Mesenchymal stem cell (in vitro differentiated cells and primary cell): ENCODE measurements around the gene DPCD.
A peak's percentile ranks its signal among the peaks of the same experiment; 100 is the strongest.

Experiments used
- DNase-seq: peaks from one replicate; pipeline ENCODE4 v3.0.0-alpha.2; 2013
- H2AFZ ChIP-seq: one replicate; pipeline ENCODE4 v1.6.1; 2013; ENCODE audit warnings: low read depth, mild to moderate bottlenecking, control low read depth, inconsistent platforms, low read length, moderate library complexity
- H2AK5ac ChIP-seq: 2 replicates; pipeline ENCODE4 v1.6.1; 2013; ENCODE audit warnings: low read length, moderate library complexity, mild to moderate bottlenecking, inconsistent platforms; ENCODE audit not compliant: severe bottlenecking
- H2BK120ac ChIP-seq: one replicate; pipeline ENCODE4 v1.6.1; 2013; ENCODE audit warnings: low read depth, mild to moderate bottlenecking, inconsistent platforms, low read length, moderate library complexity
- H2BK12ac ChIP-seq, 2 experiments: one replicate each; pipeline ENCODE4 v1.6.1; 2013; ENCODE audit warnings: inconsistent platforms in 2 of 2, low read length in 2 of 2, mild to moderate bottlenecking in 2 of 2, moderate library complexity in 2 of 2, control low read depth in 1 of 2
- H2BK15ac ChIP-seq: one replicate; pipeline ENCODE4 v1.6.1; 2013; ENCODE audit warnings: mild to moderate bottlenecking, low read depth, inconsistent platforms; ENCODE audit not compliant: poor library complexity, severe bottlenecking
- H2BK5ac ChIP-seq: 2 replicates; pipeline ENCODE4 v1.6.1; 2013; ENCODE audit warnings: low read depth, mild to moderate bottlenecking, low read length, control low read depth, inconsistent platforms; ENCODE audit not compliant: poor library complexity, severe bottlenecking
- H3K14ac ChIP-seq, 2 experiments: one replicate each; pipeline ENCODE4 v1.6.1; 2013; ENCODE audit warnings: inconsistent platforms in 2 of 2, low read length in 2 of 2, control low read depth in 1 of 2, mild to moderate bottlenecking in 1 of 2, moderate library complexity in 1 of 2
- H3K18ac ChIP-seq, 2 experiments: one replicate each; pipeline ENCODE4 v1.6.1; 2013; ENCODE audit warnings: inconsistent platforms in 2 of 2, low read length in 2 of 2, control low read depth in 1 of 2, low read depth in 1 of 2, mild to moderate bottlenecking in 1 of 2
- H3K23ac ChIP-seq, 2 experiments: one replicate each; pipeline ENCODE4 v1.6.1; 2013; ENCODE audit warnings: inconsistent platforms in 2 of 2, low read length in 2 of 2, mild to moderate bottlenecking in 2 of 2, moderate library complexity in 2 of 2, control low read depth in 1 of 2
- H3K27ac ChIP-seq: 2 replicates; pipeline ENCODE4 v1.5.1; 2013; ENCODE audit warnings: mild to moderate bottlenecking, moderate library complexity, low read length, control low read depth, inconsistent platforms; ENCODE audit not compliant: poor library complexity, severe bottlenecking
- H3K27me3 ChIP-seq, 2 experiments: 2 replicates each; pipeline versions ENCODE4 v1.6.1 to v1.7.0; 2013; ENCODE audit warnings: low read length in 2 of 2, mild to moderate bottlenecking in 2 of 2, moderate library complexity in 2 of 2, control low read depth in 1 of 2, inconsistent platforms in 1 of 2; ENCODE audit not compliant: control insufficient read depth in 1 of 2, insufficient read depth in 1 of 2
- H3K36me3 ChIP-seq, 2 experiments: 2 replicates each; pipeline versions ENCODE4 v1.6.1 to v1.7.0; 2013; ENCODE audit warnings: low read length in 2 of 2, control low read depth in 1 of 2, inconsistent platforms in 1 of 2, low read depth in 1 of 2, mild to moderate bottlenecking in 1 of 2; ENCODE audit not compliant: insufficient read depth in 2 of 2, control insufficient read depth in 1 of 2
- H3K4ac ChIP-seq, 2 experiments: one replicate each; pipeline ENCODE4 v1.6.1; 2013; ENCODE audit warnings: inconsistent platforms in 2 of 2, low read length in 2 of 2, mild to moderate bottlenecking in 2 of 2, moderate library complexity in 2 of 2, control low read depth in 1 of 2, low read depth in 1 of 2
- H3K4me1 ChIP-seq: 2 replicates; pipeline ENCODE4 v1.6.1; 2013; ENCODE audit warnings: low read depth, low read length, control low read depth; ENCODE audit not compliant: control insufficient read depth, insufficient read depth
- H3K4me2 ChIP-seq: 2 replicates; pipeline ENCODE4 v1.6.1; 2013; ENCODE audit warnings: low read length, mild to moderate bottlenecking, inconsistent platforms; ENCODE audit not compliant: poor library complexity, severe bottlenecking
- H3K4me3 ChIP-seq, 2 experiments: 2 replicates each; pipeline versions ENCODE4 v1.5.1 to v1.7.0; 2013; ENCODE audit warnings: low read length in 2 of 2, mild to moderate bottlenecking in 2 of 2, control low read depth in 1 of 2, low read depth in 1 of 2; ENCODE audit not compliant: insufficient read depth in 1 of 2
- H3K79me1 ChIP-seq: replicated peaks from 2 replicates; pipeline ENCODE4 v1.6.1; 2013; ENCODE audit warnings: mild to moderate bottlenecking, control low read depth, low read length, inconsistent platforms; ENCODE audit not compliant: poor library complexity, severe bottlenecking
- H3K9ac ChIP-seq: 2 replicates; pipeline ENCODE4 v1.7.0; 2013; ENCODE audit warnings: mild to moderate bottlenecking, low read length, moderate library complexity
- H3K9me3 ChIP-seq: 2 replicates; pipeline ENCODE4 v1.7.0; 2013; ENCODE audit warnings: mild to moderate bottlenecking, low read length; ENCODE audit not compliant: control insufficient read depth
- H4K8ac ChIP-seq: one replicate; pipeline ENCODE4 v1.6.1; 2013; ENCODE audit warnings: inconsistent platforms, mild to moderate bottlenecking, low read length, moderate library complexity
- H4K91ac ChIP-seq: one replicate; pipeline ENCODE4 v1.6.1; 2013; ENCODE audit warnings: mild to moderate bottlenecking, low read length, inconsistent platforms
- WGBS: methylation state at CpG from one replicate; pipeline ENCODE4 v1.1.7; 2013; ENCODE audit warnings: mixed read lengths; 5-methylcytosine and 5-hydroxymethylcytosine counted together

The DPCD gene

DNA sequence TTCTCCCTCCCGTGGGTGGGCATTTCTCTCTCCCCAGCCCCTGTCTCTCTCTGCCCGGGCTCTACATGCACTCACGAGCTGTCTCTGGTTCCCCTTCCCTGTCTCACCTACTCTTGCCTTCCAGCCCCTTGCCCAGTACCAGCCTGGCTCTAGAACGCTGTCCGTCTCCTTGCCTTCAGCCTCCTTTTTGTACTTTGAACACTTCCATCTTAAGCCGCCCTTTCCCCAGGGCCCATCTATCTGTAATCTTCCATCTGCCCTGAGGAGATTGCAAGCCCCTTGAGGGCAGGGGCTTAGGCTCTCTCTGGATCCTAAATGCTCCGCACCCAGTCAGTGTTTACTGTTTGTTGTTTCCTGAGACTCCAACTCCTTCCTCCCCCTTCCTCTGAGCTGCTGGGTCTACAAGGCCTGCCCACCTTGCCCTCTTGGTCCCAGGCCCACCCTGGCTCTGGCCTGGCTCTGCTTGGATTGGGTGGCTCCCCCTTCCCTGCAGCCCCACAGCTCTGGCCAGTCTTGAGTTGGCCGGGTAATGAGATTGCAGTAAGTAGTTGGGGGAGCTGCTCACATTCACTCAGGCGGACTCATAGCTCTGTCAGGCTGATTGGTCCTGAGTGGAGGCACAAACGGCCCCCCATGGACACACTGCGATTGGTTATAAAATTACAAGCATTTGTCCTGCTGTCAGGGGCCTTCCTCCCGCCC, 28.4 kb upstream of the DPCD start:
- Histone ChIP-seq H2AK5ac (no peak overlapping the region), H3K36me3 (peaks cover 0 to 10% of the 10 kb centered on the region in 2 experiments), H2BK120ac (no peak overlapping the region), H2AFZ (no peak overlapping the region), H3K4me3 (no peak overlapping the region), H3K9me3 (no peaks in the 10 kb centered on the region), H3K4me2 (no peak overlapping the region), H3K9ac (no peak overlapping the region), H3K23ac (no peak overlapping the region), H3K4me1 (peaks cover 5% of the 10 kb centered on the region), H2BK15ac (no peak overlapping the region), H3K27me3 (peaks cover 23 to 42% of the 10 kb centered on the region in 2 experiments), H3K4ac (no peak overlapping the region), H3K27ac (no peak overlapping the region), H4K91ac (no peak overlapping the region), H3K18ac (no peak overlapping the region), H2BK12ac (no peak overlapping the region), H3K79me1 (no peaks in the 10 kb centered on the region), H2BK5ac (no peak overlapping the region), H4K8ac (no peak overlapping the region), H3K14ac (no peak overlapping the region)
- WGBS = 86% methylated on average over 12 of the region's 12 CpGs
- DNase-seq = no peak

DNA sequence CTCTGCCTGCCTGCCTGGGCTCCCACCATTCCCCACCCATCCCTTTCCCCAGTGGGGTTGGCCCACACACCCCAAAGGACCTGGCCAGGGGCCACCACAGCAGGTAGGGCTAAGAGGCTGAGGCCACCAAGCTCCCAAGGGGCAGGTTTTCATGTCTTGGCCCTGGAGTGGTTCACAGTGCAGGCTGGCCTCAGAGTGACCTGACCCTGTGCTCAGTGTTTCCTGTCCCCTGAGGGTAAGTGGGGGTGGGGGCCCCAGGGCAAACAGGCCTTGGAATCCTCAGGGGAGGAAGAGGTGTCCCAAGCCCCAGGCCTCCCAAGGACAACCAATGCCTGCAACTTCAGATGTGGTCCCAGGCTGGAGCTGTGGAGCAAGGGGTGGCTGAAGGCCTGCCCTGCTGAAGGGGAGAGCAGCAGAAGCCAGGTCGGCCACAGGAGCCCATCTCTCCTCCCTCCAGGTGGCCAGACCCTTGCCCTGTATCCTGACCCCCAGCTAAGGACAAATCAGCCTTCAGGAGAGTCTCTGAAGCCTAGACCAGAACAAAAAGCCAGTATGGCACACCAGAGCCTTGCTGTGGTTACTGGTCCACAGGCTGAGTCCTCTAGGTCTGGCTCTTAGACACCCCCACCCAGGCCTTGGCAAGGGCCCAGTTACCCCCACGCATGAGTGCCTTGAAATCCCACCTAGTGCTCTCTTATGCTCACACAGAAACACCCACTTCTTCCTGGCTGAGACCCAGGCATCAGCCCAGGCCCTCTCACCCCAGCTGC, 27.6 kb upstream of the DPCD start:
- Histone ChIP-seq H3K14ac (no peak overlapping the region), H2BK12ac (no peak overlapping the region), H3K27ac (no peak overlapping the region), H2AK5ac (no peak overlapping the region), H4K8ac (no peak overlapping the region), H3K9me3 (no peaks in the 10 kb centered on the region), H3K27me3 (peaks cover 30 to 49% of the 10 kb centered on the region in 2 experiments), H3K9ac (no peak overlapping the region), H3K79me1 (no peaks in the 10 kb centered on the region), H3K4me1 (peaks cover 5% of the 10 kb centered on the region), H2BK120ac (no peak overlapping the region), H3K18ac (no peak overlapping the region), H2BK5ac (no peak overlapping the region), H3K4me2 (no peak overlapping the region), H3K36me3 (peaks cover 0 to 4% of the 10 kb centered on the region in 2 experiments), H4K91ac (no peak overlapping the region), H2BK15ac (no peak overlapping the region), H2AFZ (no peak overlapping the region), H3K4ac (no peak overlapping the region), H3K23ac (no peak overlapping the region), H3K4me3 (no peak overlapping the region)
- 55% methylated on average over 2 of the region's 2 CpGs for WGBS
- no peak for DNase-seq

DNA sequence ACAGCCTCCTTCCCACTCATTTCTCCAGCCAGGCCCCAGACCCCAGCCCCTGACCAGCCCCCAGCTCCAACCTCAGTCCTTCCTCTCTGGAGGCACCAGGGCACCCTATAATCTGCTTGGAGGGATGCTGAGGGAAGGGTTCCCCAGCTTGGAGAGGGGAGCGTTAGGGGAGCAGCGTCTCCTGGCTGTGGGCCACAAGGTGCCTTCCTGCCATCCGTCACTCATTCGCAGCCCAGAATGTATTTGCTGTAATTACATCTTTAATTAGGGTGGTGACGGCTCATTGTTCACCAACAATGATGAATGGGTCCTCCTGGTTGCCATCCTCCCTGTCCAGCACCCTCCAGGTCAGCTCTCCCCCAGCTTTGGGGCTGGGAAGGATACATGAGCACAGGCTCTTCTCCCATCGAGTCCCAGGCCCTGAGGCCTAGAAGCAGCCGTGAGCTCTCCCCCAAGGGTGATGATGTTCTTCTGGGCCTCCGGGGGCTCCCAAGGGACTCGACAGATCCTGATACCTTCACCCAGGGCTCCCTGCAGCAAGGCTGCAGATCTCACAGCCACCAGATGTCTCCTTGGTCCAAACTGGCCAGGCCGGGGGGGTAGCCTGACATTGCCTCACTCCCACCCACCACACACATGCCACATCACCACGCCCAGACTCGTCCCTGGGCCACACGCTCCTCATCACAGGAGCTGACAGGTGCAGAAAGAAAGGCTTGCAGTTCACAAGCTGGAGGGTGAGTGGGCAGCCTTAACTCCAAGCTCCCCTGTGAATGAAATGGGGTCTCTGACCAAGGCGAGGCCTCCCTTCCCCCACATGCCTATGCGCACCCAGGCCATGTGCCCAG, 26.8 kb upstream of the DPCD start:
- no peak overlapping the region for H2BK120ac ChIP-seq
- 91% methylated on average over 15 of the region's 15 CpGs for WGBS
- DNase-seq = no peak
- H4K91ac ChIP-seq = no peak overlapping the region
- no peak overlapping the region for H3K14ac ChIP-seq
- no peaks in the 10 kb centered on the region for H3K79me1 ChIP-seq
- no peak overlapping the region for H4K8ac ChIP-seq
- no peak overlapping the region for H3K23ac ChIP-seq
- H3K18ac ChIP-seq = no peak overlapping the region
- H2BK12ac ChIP-seq = no peak overlapping the region
- H2AFZ ChIP-seq = no peak overlapping the region
- H2AK5ac ChIP-seq = no peak overlapping the region
- H3K36me3 ChIP-seq = no peaks in the 10 kb centered on the region
- no peak overlapping the region for H3K27ac ChIP-seq
- peak overlapping the region in 1 of 2 experiments; percentile 34 for H3K4me3 ChIP-seq
- H3K4me1 ChIP-seq = peaks cover 7% of the 10 kb centered on the region
- no peak overlapping the region for H2BK5ac ChIP-seq
- no peaks in the 10 kb centered on the region for H3K9me3 ChIP-seq
- no peak overlapping the region for H3K4ac ChIP-seq
- H2BK15ac ChIP-seq = no peak overlapping the region
- H3K27me3 ChIP-seq = peaks cover 38 to 57% of the 10 kb centered on the region in 2 experiments
- H3K9ac ChIP-seq = no peak overlapping the region
- no peak overlapping the region for H3K4me2 ChIP-seq

GRCh38 chr10:101562231-101562630, 25.9 kb upstream of the DPCD start:
- Histone ChIP-seq H3K9ac (no peak overlapping the region), H3K4me3 (no peak overlapping the region), H3K23ac (no peak overlapping the region), H4K8ac (no peak overlapping the region), H3K27ac (no peak overlapping the region), H3K4me1 (peaks cover 13% of the 10 kb centered on the region), H2AFZ (no peak overlapping the region), H2BK120ac (no peak overlapping the region), H2BK15ac (no peak overlapping the region), H2BK5ac (no peak overlapping the region), H4K91ac (no peak overlapping the region), H3K4me2 (no peak overlapping the region), H3K14ac (no peak overlapping the region), H3K18ac (no peak overlapping the region), H3K9me3 (no peaks in the 10 kb centered on the region), H3K79me1 (no peaks in the 10 kb centered on the region), H3K4ac (no peak overlapping the region), H2BK12ac (no peak overlapping the region), H3K27me3 (peaks cover 48 to 66% of the 10 kb centered on the region in 2 experiments), H2AK5ac (no peak overlapping the region), H3K36me3 (no peaks in the 10 kb centered on the region)
- DNase-seq = no peak
- WGBS = 86% methylated on average over 5 of the region's 5 CpGs
